GM21723 (cell line): Measurements from ENCODE around the gene DQX1.

Source experiments
- ATAC-seq: cut with Tn5 transposase; IDR thresholded peaks from one replicate; pipeline ENCODE4 v1.9.1; 2021; ENCODE audit warnings: mild to moderate bottlenecking, moderate library complexity; ENCODE audit not compliant: unreplicated experiment

DQX1 gene

DNA sequence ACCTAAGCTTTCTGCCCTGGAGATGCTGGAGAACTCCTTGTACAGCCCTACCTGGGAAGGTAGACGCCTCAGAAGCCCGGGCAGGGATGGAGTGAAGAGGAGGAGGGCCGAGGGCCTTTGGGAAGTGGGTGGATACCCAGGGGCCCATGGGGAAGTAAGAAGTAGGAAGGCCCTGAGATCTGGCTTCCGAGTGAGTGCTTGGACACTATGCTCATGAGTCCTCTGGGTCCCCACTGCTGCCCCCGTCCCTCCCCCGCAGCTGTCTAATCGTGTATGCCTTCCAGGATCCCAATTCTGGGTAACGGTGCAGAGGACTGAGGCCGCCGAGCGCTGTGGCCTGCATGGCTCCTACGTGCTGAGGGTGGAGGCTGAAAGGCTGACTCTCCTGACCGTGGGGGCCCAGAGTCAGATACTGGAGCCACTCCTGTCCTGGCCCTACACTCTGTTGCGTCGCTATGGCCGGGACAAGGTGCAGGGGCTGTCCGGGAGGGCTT, 29.6 kb upstream of the DQX1 start:
- no peak for ATAC-seq

GRCh38 chr2:74554820-74555531, 28.9 kb upstream of the DQX1 start:
- ATAC-seq: peak; percentile 40

DNA sequence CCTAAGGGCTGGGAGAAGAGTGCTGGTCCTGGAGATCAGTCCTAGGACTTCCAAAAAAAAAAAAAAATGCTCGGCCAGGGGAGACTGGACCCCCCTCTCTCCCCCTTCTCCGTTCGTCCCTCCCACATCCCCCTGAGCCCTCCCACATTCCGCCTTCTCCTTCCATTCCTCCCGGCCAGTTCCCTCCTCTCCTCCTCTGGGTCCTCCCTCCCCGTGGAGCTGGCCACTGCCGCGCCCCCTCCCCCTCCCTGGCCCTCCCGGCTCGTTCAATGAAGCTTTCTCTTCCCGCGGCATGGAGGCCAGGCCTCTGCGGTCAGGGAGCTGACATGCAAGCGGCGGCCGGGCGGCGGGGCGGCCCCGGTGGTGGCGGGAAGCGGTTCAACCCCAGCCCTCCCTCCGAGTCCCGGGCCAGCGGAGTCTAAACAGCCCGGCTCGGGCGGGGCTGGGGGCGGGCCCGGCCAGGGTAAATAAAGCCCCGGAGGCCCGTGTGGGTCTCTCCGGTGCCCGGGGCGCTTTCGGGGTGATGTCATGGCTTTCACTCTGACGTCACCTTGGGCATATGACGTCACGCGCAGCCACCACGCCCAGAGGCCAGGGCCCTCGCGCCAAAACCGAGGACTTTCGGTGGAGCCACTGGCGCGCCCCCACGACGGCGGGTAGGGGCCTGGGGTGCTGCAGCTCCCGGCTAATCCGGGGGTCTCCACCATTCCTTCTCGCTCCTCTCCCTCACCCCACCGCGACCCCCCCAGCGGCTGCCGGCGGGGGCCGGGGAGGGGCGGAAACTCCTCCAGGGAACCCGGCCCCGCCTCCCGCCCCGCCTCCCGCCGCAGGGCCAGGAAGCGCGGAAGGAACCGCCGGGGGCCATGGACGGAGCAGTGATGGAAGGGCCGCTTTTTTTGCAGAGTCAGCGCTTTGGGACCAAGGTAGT, 28.1 kb upstream of the DQX1 start, which contains the start of the genes DOK1 and LOXL3:
Gene DOK1, plus strand, starts transcription at position 829 of the 928 bp plus-strand sequence. Its CDS starts 35 bp downstream, at position 864.
Gene LOXL3, minus strand, starts transcription at position 51 of the 928 bp plus-strand sequence. CDS start 1,308 bp downstream, outside the sequence.
- ATAC-seq: peak; percentile 59

GRCh38 chr2:74552914-74553811, 27.1 kb upstream of the DQX1 start:
- no peak for ATAC-seq

DNA sequence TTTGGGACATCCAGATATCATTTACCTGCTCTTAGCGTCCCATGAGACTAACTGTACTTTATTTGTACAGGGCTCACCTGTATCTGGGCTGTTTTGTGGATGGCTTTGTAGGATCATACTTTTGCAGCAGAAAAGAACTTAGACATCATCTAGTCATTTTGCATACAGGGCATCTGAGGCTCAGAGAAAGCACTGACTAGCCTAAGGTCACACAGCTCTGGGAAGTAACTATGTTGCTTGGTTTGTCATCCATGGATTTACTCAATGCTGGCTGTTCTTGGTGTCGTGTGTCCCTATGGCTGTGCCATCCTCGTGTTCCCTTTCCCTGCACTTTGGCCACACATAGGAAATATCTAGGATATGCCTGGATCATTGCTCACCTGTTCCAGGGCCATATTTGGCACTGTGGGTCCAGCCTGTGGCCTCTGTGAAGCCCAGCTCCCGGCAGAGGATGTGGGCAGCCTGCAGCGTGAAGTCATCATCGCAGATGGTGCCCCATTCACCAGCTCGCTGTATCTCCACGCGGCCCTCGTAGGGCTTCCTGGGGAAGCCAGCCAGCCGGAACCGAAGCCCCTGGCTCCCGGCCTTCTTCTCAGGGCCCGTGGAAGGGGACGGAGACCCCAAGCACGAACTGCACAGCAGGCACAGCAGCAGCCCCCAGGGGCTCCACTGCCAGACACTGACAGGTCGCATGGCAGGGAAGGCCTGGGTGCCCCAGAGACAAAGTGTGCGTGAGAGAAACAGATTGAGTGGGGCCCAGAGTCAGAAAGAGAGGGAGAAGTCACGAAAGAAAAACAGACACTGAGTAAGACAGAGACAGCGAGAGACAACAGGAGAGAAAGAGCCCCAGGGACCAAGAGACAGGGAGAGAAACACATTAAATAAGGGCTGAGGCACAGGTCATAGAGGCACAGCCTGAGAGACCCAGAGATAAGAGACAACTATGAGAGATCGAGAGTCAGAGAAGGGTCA, 26.2 kb upstream of the DQX1 start:
- ATAC-seq: no peak

DNA sequence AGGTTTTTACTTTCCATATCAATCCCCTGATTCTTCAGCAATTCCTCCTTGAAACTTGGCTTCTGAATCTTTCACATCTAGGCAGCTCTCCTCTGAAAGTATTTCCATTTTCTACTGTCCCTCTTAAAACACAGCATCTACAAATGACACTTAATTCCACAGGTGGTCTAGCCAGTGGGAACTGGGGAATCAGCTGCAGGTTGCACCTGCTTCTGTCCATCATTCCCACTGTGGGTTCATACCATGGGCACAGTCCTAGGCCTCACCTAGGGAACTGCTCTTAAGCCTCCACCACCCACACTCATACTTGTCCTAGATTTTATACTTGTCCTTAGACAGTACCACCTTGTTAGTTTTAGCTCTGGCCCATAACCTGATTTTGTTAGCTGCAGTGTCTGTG, 25.5 kb upstream of the DQX1 start:
- no peak for ATAC-seq

- ATAC-seq: no peak
Observed at GRCh38 chr2:74550231-74550630, 24.2 kb upstream of the DQX1 start.

GRCh38 chr2:74548900-74549826, 23.1 kb upstream of the DQX1 start:
- ATAC-seq: no peak

DNA sequence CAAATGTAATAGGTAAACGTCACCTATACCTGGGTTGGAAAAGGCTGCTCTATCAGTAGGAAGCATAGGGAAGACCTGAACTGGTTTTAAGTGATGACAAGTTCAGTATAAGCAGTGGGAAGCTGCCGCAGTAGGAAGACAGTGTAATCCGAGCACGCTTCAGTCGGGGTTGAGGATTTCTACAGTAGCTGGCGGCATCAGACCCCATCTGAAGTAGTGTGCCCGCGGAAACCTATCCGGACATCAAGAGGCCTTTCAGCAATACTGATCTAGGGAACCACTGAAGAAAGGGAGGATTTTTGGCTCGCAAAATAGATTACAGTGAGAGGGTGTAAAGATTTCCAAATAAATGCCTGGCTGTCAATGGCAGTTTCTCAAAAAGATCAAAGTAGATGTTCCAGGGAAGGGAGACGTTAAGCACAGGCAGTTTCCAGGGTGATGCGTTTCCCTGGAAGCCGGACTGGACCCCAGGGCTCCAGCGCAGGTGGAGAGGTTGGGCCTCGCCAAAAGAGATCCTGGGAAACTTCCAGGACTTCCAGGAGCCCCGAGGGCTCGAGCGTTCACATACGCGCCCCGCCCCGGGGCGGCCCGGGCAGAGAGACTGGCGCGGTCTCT, 22.4 kb upstream of the DQX1 start:
- ATAC-seq: no peak

GRCh38 chr2:74546004-74546403, 20.0 kb upstream of the DQX1 start:
- no peak for ATAC-seq

DNA sequence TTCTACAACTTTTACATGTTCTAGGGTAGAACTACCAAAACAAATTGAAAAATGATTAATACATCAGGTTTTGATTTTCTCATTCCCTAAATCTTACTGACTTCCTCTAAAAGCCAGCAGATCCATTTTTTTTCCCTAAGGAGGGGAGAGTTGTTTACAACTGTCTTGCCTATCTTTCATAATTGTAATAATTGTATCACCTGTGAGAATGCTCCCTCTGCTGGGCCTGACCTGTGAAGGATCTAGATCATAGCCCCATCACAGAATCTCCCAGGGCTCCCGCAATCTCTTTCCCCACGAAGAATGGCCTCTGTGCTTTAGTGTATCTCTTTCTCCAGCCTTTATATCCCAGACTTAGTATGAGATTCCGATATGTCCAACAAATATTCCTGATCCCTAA, 18.6 kb upstream of the DQX1 start:
- no peak for ATAC-seq

DNA sequence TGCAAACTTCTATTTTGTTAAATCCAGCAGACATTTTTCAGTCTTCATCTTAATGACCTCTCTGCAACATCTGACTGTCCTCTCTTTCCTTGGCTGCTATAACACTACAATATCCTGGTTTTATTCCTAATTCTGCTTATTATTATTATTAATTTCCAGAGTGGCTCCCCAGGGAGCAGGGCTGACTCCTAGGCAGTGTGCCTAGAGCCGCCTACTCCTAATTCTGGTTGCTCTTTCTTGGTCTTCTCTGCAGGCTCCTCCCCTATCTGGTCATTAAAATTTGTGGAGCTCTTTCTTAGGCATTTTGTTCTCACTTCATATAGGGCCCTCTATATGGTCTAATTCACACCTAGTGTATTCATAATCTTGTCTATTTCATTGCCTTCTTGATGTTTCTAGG, 16.9 kb upstream of the DQX1 start:
- ATAC-seq: no peak

DNA sequence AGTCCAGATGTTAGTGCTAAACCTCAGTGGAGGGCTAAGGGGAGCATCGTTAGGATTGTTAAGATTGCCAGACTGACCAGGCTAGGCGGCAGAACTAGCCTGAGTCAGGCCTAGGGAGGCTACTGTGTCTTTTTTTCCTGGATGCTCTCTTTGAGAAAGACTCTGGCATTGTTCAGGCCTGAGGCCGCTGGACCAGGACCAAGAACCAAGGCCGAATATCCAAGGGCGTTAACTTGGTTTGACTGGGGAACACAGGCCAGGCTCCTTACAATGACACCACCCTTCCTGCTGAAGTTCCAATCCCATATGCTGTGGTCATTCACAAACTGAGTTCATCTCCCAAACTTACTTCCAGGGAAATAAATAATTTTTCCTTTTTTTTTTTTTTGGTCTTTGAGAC, 14.3 kb upstream of the DQX1 start:
- ATAC-seq: no peak

DNA sequence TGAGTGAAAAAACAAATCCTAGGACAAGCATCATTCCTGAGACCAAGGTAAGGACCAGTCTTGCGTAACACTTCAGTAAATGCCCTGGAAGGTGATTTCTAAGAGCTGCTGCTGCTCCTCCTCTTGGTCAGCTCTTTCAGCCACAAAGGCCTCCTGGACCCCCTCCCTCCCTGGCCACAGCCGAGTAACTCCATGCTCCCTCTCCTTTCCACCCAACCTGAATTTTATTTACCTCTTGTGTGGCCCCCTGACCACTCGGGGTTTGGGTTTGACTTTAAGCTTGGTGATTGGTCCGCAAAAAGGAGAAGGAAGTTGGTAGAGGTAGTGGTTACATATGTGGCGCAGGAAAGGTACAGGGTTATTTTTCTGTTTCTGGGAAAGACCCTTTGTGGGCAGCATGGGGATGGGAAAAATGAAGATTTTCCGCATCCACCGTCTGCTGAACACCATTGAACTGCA, 12.9 kb upstream of the DQX1 start:
- ATAC-seq: no peak

DNA sequence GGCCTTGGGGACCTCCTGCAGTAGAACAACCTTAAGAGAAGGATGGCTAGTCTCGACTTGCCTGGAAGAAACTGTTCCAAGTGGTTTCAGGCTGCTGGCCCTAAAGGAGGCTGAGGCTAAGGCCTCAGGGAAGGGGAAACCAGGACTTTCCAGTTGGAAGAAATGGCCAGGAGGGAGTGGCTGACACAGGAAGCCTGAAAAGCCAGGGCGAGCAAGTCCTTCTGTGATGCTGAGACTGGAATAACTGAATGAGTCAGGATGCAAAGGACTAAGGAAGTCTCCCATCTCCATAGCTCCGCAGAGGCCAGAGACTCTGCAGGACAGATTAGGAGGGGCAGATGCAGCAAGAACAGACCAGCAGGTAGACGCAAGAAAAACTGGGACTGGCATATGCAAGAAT, 11.1 kb upstream of the DQX1 start:
- ATAC-seq: no peak

GRCh38 chr2:74536166-74536950, 10.3 kb upstream of the DQX1 start:
- no peak for ATAC-seq

GRCh38 chr2:74535440-74535965, 9.5 kb upstream of the DQX1 start:
- ATAC-seq: no peak
